ENCODE data around the gene OST4.

OST4 gene

DNA sequence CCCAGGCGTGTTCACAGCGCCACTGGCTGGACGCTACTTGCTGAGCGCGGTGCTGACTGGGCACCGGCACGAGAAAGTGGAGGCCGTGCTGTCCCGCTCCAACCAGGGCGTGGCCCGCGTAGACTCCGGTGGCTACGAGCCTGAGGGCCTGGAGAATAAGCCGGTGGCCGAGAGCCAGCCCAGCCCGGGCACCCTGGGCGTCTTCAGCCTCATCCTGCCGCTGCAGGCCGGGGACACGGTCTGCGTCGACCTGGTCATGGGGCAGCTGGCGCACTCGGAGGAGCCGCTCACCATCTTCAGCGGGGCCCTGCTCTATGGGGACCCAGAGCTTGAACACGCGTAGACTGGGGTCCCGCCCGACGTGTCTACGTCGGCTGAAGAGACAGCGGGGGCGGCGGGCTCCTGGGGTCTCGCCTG, 14.2 kb upstream of the OST4 start:
- Histone ChIP-seq H3K9me3 (ENCODE audit: insufficient read depth, low read length) (no peaks in the 10 kb centered on the region), H3K27me3 (ENCODE audit: insufficient read depth, insufficient read length) (peaks cover 11% of the 10 kb centered on the region), H3K36me3 (ENCODE audit: insufficient read depth, insufficient read length, low read length) (no peaks in the 10 kb centered on the region), H3K9ac (ENCODE audit: insufficient read length, low read depth) (peak overlapping the region; percentile 90), H3K4me1 (ENCODE audit: insufficient read depth, insufficient read length) (peaks cover 8% of the 10 kb centered on the region), H3K4me3 (ENCODE audit: insufficient read length, low read depth) (peak overlapping the region; percentile 61)
- TF ChIP-seq SUZ12 (IDR thresholded peaks at IDR 0.05; ENCODE audit: extremely low read depth, insufficient read depth, insufficient read length), result no peak
- no peak for TF ChIP-seq ZNF274 (IDR thresholded peaks at IDR 0.05; ENCODE audit: low read depth, low read length)
- TF ChIP-seq YY1 (IDR thresholded peaks at IDR 0.05; ENCODE audit: insufficient read depth, insufficient read length), result no peak
- DNase-seq (ENCODE audit: low read depth, low spot score), result peak; percentile 43

DNA sequence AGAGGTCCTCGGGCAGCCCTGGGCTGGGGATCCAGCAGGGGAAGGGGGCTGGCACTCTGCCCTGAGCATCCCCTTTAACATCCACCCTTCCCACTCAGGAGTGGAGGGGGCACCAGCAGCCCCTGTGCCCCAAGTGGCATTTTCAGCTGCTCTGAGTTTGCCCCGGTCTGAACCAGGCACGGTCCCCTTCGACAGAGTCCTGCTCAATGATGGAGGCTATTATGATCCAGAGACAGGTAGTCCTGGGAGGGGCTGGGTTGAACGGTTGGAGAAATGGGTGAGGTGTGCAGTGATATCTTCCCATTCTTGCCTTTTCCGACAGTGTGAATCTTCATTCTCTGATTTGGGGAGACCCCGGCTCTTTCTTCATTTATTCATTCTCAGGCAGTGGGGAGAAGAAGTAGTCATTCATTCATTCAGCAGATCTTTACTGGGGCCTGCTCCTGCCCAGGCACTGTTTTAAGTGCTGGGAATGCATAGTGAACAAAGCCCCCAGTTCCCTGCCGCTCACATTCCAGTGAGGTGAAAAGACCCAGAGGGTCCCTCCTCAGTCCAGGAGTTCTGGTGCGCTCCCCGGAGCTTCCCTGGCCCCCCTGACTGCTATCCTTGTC, 13.7 kb upstream of the OST4 start:
- no peak for TF ChIP-seq YY1 (IDR thresholded peaks at IDR 0.05; ENCODE audit: insufficient read depth, insufficient read length)
- TF ChIP-seq SUZ12 (IDR thresholded peaks at IDR 0.05; ENCODE audit: extremely low read depth, insufficient read depth, insufficient read length), result no peak
- TF ChIP-seq ZNF274 (IDR thresholded peaks at IDR 0.05; ENCODE audit: low read depth, low read length), result no peak
- Histone ChIP-seq H3K4me1 (ENCODE audit: insufficient read depth, insufficient read length) (peaks cover 8% of the 10 kb centered on the region), H3K36me3 (ENCODE audit: insufficient read depth, insufficient read length, low read length) (no peaks in the 10 kb centered on the region), H3K27me3 (ENCODE audit: insufficient read depth, insufficient read length) (peaks cover 11% of the 10 kb centered on the region), H3K9me3 (ENCODE audit: insufficient read depth, low read length) (no peaks in the 10 kb centered on the region), H3K9ac (ENCODE audit: insufficient read length, low read depth) (peak overlapping the region; percentile 90), H3K4me3 (ENCODE audit: insufficient read length, low read depth) (peak overlapping the region; percentile 61)
- no peak for DNase-seq (ENCODE audit: low read depth, low spot score)

DNA sequence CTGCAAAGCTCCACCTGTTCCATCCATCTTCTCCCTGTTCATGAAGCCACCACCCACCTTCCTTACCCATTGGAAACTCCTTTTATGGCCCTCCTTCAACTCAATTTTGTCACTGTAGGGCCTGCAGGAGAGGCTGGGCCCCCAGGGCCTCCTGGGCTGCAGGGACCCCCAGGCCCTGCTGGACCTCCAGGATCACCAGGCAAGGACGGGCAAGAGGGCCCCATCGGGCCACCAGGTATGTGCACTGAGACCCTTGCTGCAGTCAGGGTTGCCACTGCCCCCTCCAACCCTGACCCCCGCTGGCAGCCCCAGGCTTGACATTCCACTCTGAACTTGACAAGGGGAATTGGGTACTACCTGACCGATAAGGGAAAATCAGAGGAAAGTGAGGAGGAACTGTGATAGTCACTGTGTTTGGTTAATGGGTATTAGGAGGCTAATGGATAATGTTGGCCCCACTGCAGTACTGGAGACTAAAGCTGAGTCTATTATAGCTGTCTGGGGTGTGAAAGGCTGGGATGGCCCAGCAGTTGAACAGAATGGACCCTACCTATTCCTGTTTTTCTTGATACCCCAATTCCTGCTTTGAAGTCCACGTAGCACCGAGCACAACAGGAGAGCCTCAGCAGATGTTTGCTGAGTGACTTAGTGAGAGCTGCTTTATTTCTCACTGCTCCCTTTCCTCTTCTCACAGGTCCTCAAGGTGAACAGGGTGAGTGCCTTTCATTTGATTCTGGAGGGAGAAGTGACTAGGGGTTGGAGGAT, 13.0 kb upstream of the OST4 start:
- Histone ChIP-seq H3K36me3 (ENCODE audit: insufficient read depth, insufficient read length, low read length) (no peaks in the 10 kb centered on the region), H3K27me3 (ENCODE audit: insufficient read depth, insufficient read length) (peaks cover 11% of the 10 kb centered on the region), H3K9me3 (ENCODE audit: insufficient read depth, low read length) (no peaks in the 10 kb centered on the region), H3K4me3 (ENCODE audit: insufficient read length, low read depth) (no peak overlapping the region), H3K9ac (ENCODE audit: insufficient read length, low read depth) (no peak overlapping the region), H3K4me1 (ENCODE audit: insufficient read depth, insufficient read length) (peaks cover 8% of the 10 kb centered on the region)
- TF ChIP-seq ZNF274 (IDR thresholded peaks at IDR 0.05; ENCODE audit: low read depth, low read length) (no peak), SUZ12 (IDR thresholded peaks at IDR 0.05; ENCODE audit: extremely low read depth, insufficient read depth, insufficient read length) (no peak)
- DNase-seq (ENCODE audit: low read depth, low spot score), result no peak

DNA sequence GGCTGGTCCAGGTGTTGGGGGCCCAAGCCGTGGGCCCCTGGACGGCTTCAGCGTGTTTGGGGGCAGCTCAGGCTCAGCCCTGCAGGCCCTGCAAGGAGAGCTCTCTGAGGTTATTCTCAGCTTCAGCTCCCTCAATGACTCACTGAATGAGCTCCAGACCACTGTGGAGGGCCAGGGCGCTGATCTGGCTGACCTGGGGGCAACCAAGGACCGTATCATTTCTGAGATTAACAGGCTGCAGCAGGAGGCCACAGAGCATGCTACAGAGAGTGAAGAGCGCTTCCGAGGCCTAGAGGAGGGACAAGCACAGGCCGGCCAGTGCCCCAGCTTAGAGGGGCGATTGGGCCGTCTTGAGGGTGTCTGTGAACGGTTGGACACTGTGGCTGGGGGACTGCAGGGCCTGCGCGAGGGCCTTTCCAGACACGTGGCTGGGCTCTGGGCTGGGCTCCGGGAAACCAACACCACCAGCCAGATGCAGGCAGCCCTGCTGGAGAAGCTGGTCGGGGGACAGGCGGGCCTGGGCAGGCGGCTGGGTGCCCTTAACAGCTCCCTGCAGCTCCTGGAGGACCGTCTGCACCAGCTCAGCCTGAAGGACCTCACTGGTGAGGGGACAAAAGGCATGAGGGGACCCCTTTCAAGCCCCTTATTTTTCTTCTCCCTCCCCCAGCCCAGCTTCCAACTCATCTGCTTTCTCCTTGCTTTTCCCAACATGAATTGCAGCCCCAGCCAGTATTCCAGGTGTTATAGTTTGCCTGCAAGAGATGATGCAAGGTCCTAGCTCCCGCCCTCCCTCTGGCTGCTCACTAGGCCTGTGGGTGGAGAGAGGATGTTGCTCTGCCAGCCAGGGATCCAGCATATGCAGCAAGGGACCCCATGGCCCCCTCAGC, 12.2 kb upstream of the OST4 start:
- TF ChIP-seq SUZ12 (IDR thresholded peaks at IDR 0.05; ENCODE audit: extremely low read depth, insufficient read depth, insufficient read length) (no peak), YY1 (IDR thresholded peaks at IDR 0.05; ENCODE audit: insufficient read depth, insufficient read length) (no peak), ZNF274 (IDR thresholded peaks at IDR 0.05; ENCODE audit: low read depth, low read length) (no peak)
- DNase-seq (ENCODE audit: low read depth, low spot score), result no peak
- H3K9me3 ChIP-seq (ENCODE audit: insufficient read depth, low read length), result no peaks in the 10 kb centered on the region
- H3K36me3 ChIP-seq (ENCODE audit: insufficient read depth, insufficient read length, low read length), result no peaks in the 10 kb centered on the region
- peaks cover 8% of the 10 kb centered on the region for H3K4me1 ChIP-seq (ENCODE audit: insufficient read depth, insufficient read length)
- H3K4me3 ChIP-seq (ENCODE audit: insufficient read length, low read depth), result no peak overlapping the region
- H3K9ac ChIP-seq (ENCODE audit: insufficient read length, low read depth), result peak overlapping the region; percentile 50
- H3K27me3 ChIP-seq (ENCODE audit: insufficient read depth, insufficient read length), result peaks cover 11% of the 10 kb centered on the region

DNA sequence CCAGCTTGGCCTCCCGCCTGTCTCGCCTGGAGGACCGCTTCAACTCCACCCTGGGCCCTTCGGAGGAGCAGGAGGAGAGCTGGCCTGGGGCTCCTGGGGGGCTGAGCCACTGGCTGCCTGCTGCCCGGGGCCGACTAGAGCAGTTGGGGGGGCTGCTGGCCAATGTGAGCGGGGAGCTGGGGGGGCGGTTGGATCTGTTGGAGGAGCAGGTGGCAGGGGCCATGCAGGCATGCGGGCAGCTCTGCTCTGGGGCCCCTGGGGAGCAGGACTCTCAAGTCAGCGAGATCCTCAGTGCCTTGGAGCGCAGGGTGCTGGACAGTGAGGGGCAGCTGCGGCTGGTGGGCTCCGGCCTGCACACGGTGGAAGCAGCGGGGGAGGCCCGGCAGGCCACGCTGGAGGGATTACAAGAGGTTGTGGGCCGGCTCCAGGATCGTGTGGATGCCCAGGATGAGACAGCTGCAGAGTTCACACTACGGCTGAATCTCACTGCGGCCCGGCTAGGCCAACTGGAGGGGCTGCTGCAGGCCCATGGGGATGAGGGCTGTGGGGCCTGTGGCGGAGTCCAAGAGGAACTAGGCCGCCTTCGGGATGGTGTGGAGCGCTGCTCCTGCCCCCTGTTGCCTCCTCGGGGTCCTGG, 11.4 kb upstream of the OST4 start:
- Histone ChIP-seq H3K4me1 (ENCODE audit: insufficient read depth, insufficient read length) (peaks cover 11% of the 10 kb centered on the region), H3K4me3 (ENCODE audit: insufficient read length, low read depth) (no peak overlapping the region), H3K36me3 (ENCODE audit: insufficient read depth, insufficient read length, low read length) (no peaks in the 10 kb centered on the region), H3K9ac (ENCODE audit: insufficient read length, low read depth) (peak overlapping the region; percentile 50), H3K27me3 (ENCODE audit: insufficient read depth, insufficient read length) (peaks cover 11% of the 10 kb centered on the region), H3K9me3 (ENCODE audit: insufficient read depth, low read length) (no peaks in the 10 kb centered on the region)
- no peak for TF ChIP-seq YY1 (IDR thresholded peaks at IDR 0.05; ENCODE audit: insufficient read depth, insufficient read length)
- no peak for TF ChIP-seq ZNF274 (IDR thresholded peaks at IDR 0.05; ENCODE audit: low read depth, low read length)
- no peak for TF ChIP-seq SUZ12 (IDR thresholded peaks at IDR 0.05; ENCODE audit: extremely low read depth, insufficient read depth, insufficient read length)
- no peak for DNase-seq (ENCODE audit: low read depth, low spot score)

DNA sequence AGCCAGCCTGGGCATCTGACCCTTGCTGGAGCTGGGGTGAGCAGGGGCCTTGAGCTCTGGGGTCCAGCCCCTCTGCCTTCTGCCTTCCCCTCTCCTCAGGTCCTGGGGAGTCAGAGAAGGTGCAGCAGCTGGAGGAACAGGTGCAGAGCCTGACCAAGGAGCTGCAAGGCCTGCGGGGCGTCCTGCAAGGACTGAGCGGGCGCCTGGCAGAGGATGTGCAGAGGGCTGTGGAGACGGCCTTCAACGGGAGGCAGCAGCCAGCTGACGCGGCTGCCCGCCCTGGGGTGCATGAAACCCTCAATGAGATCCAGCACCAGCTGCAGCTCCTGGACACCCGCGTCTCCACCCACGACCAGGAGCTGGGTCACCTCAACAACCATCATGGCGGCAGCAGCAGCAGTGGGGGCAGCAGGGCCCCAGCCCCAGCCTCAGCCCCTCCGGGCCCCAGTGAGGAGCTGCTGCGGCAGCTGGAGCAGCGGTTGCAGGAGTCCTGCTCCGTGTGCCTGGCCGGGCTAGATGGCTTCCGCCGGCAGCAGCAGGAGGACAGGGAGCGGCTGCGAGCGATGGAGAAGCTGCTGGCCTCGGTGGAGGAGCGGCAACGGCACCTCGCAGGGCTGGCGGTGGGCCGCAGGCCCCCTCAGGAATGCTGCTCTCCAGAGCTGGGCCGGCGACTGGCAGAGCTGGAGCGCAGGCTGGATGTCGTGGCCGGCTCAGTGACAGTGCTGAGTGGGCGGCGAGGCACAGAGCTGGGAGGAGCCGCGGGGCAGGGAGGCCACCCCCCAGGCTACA, 10.7 kb upstream of the OST4 start:
- no peaks in the 10 kb centered on the region for H3K36me3 ChIP-seq (ENCODE audit: insufficient read depth, insufficient read length, low read length)
- H3K4me3 ChIP-seq (ENCODE audit: insufficient read length, low read depth), result no peak overlapping the region
- H3K27me3 ChIP-seq (ENCODE audit: insufficient read depth, insufficient read length), result peaks cover 5% of the 10 kb centered on the region
- TF ChIP-seq ZNF274 (IDR thresholded peaks at IDR 0.05; ENCODE audit: low read depth, low read length) (no peak), YY1 (IDR thresholded peaks at IDR 0.05; ENCODE audit: insufficient read depth, insufficient read length) (no peak), SUZ12 (IDR thresholded peaks at IDR 0.05; ENCODE audit: extremely low read depth, insufficient read depth, insufficient read length) (no peak)
- no peaks in the 10 kb centered on the region for H3K9me3 ChIP-seq (ENCODE audit: insufficient read depth, low read length)
- peaks cover 10% of the 10 kb centered on the region for H3K4me1 ChIP-seq (ENCODE audit: insufficient read depth, insufficient read length)
- H3K9ac ChIP-seq (ENCODE audit: insufficient read length, low read depth), result peak overlapping the region; percentile 32
- no peak for DNase-seq (ENCODE audit: low read depth, low spot score)
